HG03060 (cell line): ENCODE results near the gene SLC13A5.
"Not testable (repeated sequence)": the region's sequence is repeated elsewhere in the genome, so short reads cannot be mapped to it uniquely, and the experiment has no call there.

Source experiments
- ATAC-seq: cut with Tn5 transposase; IDR thresholded peaks from one replicate; pipeline ENCODE4 v1.9.1; 2021; ENCODE audit warnings: low read depth, moderate number of reproducible peaks; ENCODE audit not compliant: unreplicated experiment

The SLC13A5 gene

GRCh38 chr17:6711681-6712057 is 1.5 kb downstream of the SLC13A5 start:
- ATAC-seq = no peak

DNA sequence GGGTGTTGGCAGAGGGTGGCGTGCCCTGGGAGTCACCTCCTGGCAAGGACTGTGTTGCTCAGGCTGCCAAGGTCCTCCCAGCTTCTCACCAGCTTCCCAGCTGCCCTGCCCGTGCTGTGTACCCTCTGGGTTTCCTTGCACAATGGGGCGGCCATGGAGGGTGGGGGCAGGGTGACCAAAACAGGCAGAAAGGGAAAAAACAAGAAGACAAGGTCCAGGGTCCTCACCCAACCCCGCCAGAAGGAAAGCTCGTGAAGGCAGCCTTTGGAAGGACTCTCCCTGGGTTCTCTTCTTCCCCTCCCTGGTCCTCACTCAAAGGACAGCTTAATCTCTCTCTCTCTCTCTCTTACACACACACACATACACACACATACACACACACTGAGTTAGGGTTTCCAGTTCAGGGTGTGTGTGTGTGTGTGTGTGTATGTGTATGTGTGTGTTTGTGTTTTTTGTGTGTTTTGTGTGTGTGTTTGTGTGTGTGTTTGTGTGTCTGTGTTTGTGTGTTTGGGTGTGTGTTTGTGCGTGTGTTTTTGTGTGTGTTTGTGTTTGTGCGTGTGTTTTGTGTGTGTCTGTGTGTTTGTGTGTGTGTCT is 2.0 kb downstream of the SLC13A5 start:
- ATAC-seq = no peak

GRCh38 chr17:6710317-6710716 is 2.9 kb downstream of the SLC13A5 start:
- ATAC-seq = no peak

DNA sequence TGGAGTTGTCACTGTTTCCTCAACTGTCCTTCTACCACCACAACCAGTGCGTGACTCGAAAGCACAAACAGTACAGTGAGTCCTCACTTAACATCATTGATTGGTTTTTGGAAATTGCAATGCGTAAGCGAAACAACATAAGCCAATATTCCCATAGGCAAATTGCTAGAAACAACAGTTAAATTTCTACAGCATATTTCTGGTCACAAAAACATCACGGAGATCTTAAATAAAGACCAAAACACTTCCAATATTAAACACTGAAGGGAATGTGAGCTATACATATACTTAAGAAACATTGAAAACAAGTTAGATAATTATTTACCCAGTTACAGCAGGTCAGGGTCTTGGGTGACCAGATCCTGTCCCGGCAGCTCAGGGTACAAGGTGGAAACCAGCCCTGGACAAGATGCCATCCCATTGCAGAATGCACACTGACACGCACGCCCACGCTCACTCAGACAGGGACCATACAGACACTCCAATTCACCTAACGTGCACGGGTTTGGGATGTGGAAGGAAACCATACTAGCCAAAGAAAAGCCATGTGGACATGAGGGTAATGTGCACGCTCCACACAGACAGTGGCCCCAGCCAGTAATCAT is 4.7 kb downstream of the SLC13A5 start:
- ATAC-seq = no peak

DNA sequence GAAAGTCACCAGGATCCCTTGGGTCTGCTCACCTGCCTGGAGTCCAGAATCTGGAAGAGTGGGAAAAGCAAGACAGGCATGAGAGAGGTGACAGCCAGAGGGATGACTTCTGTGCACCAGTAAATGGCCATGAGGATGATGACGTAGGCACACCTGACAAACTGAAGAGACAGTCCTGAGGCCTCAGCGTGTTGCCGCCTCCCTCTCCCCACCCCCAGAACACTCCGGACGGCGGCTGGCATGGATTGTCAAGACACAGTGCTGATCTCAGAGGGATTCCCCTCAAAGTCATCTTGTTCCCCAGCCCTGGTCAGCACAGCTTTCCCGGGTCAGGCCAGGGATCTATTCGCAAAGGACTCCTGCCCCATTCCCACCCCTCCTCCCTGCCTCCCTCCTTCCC is 6.2 kb downstream of the SLC13A5 start:
- no peak for ATAC-seq

- no peak for ATAC-seq
These were observed 6.7 kb downstream of the SLC13A5 start for GRCh38 chr17:6706499-6706898.

GRCh38 chr17:6704470-6705052 is 8.6 kb downstream of the SLC13A5 start:
- ATAC-seq = no peak

GRCh38 chr17:6703751-6704150 is 9.4 kb downstream of the SLC13A5 start:
- ATAC-seq = no peak

DNA sequence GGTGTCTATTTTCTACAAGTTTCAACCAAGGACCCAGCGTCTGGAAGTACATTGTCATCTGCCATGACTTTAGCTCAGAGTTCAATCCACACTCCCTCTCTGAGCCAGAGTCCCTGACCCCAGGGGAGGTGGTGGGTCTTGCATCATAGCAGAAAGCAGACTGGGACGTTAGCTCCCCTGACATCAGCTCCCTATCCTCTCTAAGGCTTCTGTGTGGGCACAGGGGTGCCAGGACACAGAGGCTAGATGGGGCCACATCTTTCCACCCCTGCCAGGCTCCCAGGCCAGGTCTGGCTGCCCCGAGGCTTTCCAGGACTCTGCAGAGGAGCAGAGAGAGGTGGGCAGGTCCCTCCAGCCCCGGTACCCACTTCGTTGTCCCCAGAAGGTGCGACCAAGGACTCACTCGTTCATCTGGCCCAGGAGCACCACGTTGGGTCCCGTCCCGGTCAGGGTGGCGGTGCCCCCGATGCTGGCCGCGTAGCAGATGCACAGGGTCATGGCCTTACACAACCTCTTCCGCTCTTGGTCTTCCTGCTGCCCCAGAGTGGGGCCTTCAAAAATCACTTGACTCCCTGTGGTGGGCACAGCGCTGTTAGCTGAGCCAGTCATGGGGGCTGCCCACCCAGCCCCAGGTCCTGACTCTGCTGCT is 10.5 kb downstream of the SLC13A5 start:
- ATAC-seq = no peak

GRCh38 chr17:6701719-6702118 is 11.4 kb downstream of the SLC13A5 start:
- no peak for ATAC-seq

- no peak for ATAC-seq
These were observed 12.2 kb downstream of the SLC13A5 start for GRCh38 chr17:6700948-6701307.

GRCh38 chr17:6699997-6700947 is 12.9 kb downstream of the SLC13A5 start:
- no peak for ATAC-seq

GRCh38 chr17:6698004-6698403 is 15.2 kb downstream of the SLC13A5 start:
- no peak for ATAC-seq

- no peak for ATAC-seq
These were observed 16.3 kb downstream of the SLC13A5 start for GRCh38 chr17:6696906-6697305.

DNA sequence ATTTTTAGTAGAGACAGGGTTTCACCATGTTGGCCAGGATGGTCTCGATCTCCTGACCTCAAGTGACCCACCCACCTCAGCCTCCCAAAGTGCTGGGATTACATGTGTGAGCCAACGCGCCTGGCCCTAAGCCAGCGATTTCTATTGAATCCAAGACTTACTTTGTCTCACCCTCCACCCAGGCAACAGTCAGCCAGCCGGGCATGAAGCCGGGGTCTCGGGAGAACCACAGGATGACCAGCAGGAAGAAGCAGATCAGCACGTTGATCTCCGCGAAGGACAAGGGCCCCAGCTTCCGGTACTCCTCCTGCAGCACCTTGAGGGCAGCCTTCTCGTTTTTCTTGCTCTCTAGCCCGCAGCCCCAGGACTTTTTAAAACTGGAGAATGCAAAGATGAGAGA is 17.6 kb downstream of the SLC13A5 start:
- ATAC-seq = no peak

DNA sequence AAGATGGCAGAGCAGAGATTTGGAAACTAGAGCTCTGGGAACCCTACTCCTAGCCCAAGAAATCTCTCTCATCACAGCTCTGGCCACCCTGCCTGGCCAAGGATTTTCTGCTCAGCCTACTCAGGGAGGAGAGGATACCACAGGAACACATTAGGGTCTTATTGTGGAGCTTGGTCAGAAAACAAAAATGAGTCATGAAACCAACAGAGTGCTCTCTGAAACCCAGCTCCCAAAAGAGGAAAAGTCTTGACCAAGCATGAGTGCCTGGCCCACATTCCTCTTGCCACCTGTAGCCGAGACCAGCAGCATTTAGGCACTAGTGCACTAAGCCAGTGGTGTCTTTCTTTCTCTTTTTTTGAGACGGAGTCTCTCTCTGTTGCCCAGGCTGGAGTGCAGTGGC is 18.1 kb downstream of the SLC13A5 start:
- ATAC-seq = no peak

- not testable (repeated sequence) for ATAC-seq
These were observed 21.2 kb downstream of the SLC13A5 start for GRCh38 chr17:6691958-6692357.

GRCh38 chr17:6691546-6691945 is 21.6 kb downstream of the SLC13A5 start:
- no peak for ATAC-seq

DNA sequence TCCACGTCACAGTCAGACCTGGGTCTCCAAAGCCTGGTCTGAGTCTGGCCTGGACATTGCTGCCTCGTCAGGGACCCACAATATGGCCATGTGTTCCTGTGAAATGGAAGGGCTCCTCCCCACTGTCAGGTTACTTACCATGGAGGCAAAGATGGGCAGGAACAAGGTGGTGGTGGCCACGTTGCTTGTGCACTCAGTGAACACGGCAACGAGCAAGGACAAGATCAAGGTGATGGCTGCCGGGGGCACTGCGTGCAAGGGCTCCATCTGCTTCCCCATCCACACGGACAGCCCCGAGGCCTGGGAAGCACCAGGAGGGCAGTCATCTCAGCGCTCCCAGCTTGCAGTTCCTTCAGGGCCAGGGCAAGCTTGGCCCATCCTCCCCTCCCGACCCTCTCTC is 22.5 kb downstream of the SLC13A5 start:
- no peak for ATAC-seq

GRCh38 chr17:6688944-6689343 is 24.2 kb downstream of the SLC13A5 start:
- ATAC-seq = no peak

DNA sequence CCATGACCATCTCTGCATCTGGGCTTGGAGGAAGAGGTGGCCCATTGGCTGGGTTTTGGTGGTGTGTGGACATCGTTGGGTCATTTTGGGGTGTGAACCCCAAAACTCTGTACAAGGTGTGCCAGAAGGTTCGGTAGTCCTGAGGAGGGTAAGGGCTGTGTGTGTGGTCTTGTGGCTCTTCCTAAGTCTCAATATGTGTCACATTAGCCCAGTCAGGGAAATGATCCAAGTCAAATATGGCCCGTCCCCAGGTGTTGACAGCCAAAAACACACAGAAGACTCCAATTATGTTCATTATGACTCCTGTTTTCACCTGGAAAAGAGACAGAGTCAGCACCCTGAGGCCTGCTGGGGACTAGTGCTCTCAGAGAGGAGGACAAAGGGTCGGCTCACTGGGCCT is 27.1 kb downstream of the SLC13A5 start:
- ATAC-seq = no peak
